Medulla oblongata (tissue), 1 donor: ENCODE results near the gene RGP1.

Experiments used
- DNase-seq: peaks from one replicate; pipeline ENCODE4 v3.0.0-alpha.2; 2015; ENCODE audit errors: extremely low spot score

RGP1 gene

GRCh38 chr9:35719546-35719945 is 29.5 kb upstream of the RGP1 start:
- DNase-seq, result no peak

GRCh38 chr9:35723426-35723825 is 25.7 kb upstream of the RGP1 start:
- no peak for DNase-seq

- DNase-seq, result no peak
Measured at GRCh38 chr9:35723908-35724307, 25.2 kb upstream of the RGP1 start.

- no peak for DNase-seq
Measured at GRCh38 chr9:35725362-35725761, 23.7 kb upstream of the RGP1 start.

GRCh38 chr9:35726931-35727330 is 22.2 kb upstream of the RGP1 start:
- DNase-seq, result peak; percentile 48

GRCh38 chr9:35727676-35728040 is 21.4 kb upstream of the RGP1 start:
- DNase-seq, result no peak

GRCh38 chr9:35728041-35728971 is 20.8 kb upstream of the RGP1 start:
- peak; percentile 67 for DNase-seq

- DNase-seq, result no peak
Measured at GRCh38 chr9:35729101-35729500, 20.0 kb upstream of the RGP1 start.

GRCh38 chr9:35729700-35730485 is 19.2 kb upstream of the RGP1 start:
- peak; percentile 68 for DNase-seq

GRCh38 chr9:35730486-35730854 is 18.6 kb upstream of the RGP1 start:
- DNase-seq, result no peak

GRCh38 chr9:35731415-35732184 is 17.5 kb upstream of the RGP1 start:
- DNase-seq, result no peak

- DNase-seq, result peak; percentile 99
Measured at GRCh38 chr9:35732185-35732799, 16.8 kb upstream of the RGP1 start, which contains the start of the genes CREB3 and TLN1. CREB3 (plus strand) TSS chr9:35732666; CDS start chr9:35732773, 107 bp downstream. TLN1 (minus strand) TSS chr9:35732195; CDS start chr9:35725694, 6,501 bp downstream.

- DNase-seq, result no peak
Measured at GRCh38 chr9:35732800-35733541, 16.1 kb upstream of the RGP1 start.

- DNase-seq, result no peak
Measured at GRCh38 chr9:35734096-35734495, 15.0 kb upstream of the RGP1 start.

- DNase-seq, result no peak
Measured at GRCh38 chr9:35736201-35736633, 12.9 kb upstream of the RGP1 start.

GRCh38 chr9:35737143-35737542 is 11.9 kb upstream of the RGP1 start:
- no peak for DNase-seq

GRCh38 chr9:35738186-35738585 is 10.9 kb upstream of the RGP1 start:
- DNase-seq, result no peak

GRCh38 chr9:35738924-35739323 is 10.2 kb upstream of the RGP1 start:
- no peak for DNase-seq

GRCh38 chr9:35740243-35740642 is 8.8 kb upstream of the RGP1 start:
- DNase-seq, result no peak

- no peak for DNase-seq
Measured at GRCh38 chr9:35741740-35742139, 7.3 kb upstream of the RGP1 start.

GRCh38 chr9:35743452-35743851 is 5.6 kb upstream of the RGP1 start:
- DNase-seq, result no peak
